Cortex of kidney (tissue), 1 donor: ENCODE data around the gene WDFY4.

Source experiments
- DNase-seq: peaks from one replicate; lab custom pipeline; 2025; lab: John Stamatoyannopoulos, UW

The WDFY4 gene

DNA sequence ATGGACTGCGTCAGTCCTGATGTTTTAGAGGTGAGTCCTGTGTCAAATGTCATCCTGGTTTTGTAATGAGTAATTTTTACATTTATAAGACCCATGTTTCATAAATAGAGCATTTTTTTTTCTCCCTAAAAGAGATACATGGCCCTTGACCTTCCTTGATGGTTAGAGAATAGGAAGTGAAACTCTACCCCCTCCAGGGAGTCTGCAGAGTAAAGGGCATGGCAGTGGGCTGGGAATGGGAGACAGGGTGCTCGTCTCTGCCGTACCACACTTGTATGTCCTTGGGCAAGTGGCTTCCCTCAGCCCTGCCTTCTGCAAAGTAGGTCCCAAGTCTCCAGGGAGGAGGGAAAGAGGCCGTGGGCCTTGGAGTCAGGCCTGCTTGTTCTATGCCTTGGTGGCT lies 63.9 kb downstream of the WDFY4 start:
- no peak for DNase-seq

DNA sequence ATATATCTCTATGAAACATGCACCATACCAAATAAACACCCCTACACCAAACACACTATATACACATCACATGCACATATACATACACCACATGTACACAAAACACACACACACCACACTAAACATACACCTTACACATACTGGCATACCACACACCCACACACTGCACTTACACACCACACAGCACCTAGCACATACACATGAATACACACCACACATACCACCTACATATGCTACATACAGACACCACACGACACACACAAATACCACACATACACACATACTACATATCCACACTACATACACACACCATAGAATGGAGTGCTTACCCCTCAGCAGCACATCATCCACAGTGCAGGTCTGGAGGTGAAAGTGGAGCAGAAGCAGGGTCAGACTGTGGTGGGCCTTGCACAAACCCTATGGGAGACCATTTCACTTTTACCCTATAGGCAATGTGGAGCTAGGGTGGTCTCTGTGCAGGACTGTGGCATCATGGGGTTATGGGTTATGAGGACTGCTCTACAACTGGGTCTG lies 64.6 kb downstream of the WDFY4 start:
- no peak for DNase-seq

DNA sequence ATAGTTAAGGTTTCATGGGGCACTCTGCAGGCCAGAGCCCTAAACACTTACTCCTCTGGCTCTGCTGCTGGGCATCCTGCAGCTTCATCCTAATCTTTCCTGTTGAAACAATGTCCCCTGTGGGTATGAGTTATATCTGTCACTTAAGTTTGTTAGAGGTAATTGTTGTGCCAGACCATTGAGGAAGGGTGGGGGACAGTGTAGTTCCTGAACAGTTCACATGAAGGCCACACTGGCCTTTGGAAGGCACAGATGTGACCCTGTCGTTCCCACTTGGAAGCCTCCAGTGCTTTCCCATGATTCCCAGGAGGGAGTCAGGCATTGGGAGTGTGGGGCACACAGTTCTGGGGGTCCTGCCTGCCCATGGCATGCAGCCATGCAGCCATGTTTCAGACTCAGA lies 65.3 kb downstream of the WDFY4 start:
- no peak for DNase-seq

DNA sequence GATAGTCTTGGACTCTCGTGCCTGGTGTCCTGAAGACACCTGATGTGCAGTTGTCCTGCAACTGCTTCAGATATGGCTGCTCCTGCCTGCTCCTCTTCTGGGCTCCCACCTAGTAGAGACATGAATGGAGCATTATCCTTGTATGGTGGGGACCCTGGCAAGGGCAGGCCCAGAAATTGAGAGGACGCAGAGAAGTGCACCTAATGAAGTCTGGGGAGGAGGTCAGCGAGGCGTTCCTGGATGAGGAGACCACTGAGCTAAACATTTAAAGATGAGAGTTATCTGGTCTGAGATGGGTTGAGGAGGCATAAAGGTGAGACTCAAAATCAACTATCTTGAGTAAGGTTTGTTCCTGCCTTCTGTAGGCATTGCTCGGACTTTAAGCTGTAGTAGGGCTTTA lies 66.3 kb downstream of the WDFY4 start:
- DNase-seq = no peak

DNA sequence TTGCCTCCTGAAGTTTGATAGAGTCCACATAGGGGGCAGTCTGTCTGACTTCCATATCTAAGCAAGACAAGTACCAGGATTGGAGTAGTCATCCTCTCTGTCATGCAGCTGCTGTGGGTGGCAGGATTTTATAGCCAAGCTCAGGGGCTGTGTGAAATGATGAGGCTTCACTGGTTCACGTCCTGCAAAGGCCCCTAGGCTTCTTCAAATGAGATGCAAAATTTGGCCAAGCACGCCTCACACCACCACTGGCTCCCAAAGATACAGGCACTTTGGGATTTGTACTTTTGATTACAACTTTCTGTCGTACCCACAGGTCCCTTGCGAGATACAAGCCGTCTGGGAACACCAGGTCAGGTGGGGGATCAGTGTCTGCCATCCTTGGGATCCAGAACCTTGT lies 67.1 kb downstream of the WDFY4 start:
- no peak for DNase-seq

DNA sequence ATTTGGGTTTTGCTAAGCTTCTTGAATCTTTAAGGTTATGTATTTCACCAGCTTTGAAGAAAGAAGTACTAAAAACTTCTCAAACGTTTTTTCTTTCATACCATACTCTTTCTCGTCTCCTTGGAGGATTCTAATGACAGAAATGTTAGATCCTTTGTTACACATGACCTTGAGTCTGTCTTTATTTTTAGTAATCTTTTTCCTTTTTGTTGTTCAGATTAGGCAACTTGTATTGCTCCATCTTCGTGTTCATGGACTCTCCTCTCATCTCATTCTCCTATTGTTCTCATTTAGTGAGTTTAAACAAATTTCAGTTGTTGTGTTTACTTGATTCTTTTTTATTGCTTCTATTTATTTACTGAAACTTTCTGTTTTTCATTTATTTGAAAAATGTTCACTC lies 73.7 kb downstream of the WDFY4 start:
- DNase-seq = no peak

DNA sequence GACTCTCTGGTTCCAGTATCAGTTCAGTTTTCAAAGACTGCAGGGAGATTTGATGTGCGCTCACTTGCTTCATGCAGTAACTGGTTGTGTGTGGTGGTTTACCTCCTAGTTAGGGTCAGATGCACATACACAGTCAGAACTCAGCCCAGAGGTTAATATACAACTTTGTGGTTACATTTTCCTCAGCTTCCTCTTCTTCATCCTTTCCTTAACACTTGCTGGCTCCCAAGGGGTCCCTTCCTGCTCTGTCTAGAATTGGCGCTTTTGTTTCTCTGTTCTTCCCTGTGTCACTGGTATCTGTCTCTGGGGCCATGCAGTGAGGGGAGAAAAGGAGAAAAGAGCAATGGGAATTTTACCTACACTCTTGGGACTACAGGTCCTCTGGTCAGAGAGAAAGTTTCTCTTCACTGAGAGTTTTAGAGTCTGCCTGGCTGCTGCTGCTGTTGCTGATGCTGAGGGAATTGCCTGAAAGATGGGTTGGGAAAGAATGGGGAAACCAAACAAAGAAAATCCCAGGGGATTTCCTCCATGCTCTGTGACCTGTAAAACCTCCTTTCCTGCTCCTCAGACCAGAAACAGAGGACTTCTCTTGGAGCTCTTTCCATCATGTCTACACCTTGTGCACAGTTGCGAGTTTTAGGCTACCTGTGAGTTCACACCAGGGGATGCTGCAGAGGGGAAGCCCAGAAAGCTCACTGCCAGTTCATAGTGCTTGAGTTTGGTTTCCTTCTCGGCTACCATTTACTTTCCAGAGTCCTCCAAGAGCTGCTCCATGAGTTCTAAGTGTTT lies 74.6 kb downstream of the WDFY4 start:
- DNase-seq = no peak

DNA sequence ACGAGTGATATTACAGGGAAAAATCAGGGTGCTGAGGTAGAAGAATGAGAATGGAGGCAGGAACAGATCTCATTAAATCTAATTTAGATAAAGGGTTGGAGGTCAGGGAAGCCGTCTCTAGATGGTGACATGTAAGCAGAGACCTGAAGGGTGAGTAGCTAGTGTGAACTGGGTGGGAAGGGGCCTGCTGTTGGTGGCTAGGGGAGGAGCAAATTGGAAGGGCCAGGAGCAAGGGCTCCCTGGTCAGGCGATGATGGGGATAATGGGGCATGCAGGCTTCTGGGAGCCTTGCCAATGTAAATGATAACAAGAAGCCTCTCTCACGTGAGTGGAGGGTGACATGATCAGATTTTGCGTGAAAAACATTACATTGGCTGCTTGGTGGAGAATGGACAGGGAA lies 76.3 kb downstream of the WDFY4 start:
- DNase-seq = no peak

DNA sequence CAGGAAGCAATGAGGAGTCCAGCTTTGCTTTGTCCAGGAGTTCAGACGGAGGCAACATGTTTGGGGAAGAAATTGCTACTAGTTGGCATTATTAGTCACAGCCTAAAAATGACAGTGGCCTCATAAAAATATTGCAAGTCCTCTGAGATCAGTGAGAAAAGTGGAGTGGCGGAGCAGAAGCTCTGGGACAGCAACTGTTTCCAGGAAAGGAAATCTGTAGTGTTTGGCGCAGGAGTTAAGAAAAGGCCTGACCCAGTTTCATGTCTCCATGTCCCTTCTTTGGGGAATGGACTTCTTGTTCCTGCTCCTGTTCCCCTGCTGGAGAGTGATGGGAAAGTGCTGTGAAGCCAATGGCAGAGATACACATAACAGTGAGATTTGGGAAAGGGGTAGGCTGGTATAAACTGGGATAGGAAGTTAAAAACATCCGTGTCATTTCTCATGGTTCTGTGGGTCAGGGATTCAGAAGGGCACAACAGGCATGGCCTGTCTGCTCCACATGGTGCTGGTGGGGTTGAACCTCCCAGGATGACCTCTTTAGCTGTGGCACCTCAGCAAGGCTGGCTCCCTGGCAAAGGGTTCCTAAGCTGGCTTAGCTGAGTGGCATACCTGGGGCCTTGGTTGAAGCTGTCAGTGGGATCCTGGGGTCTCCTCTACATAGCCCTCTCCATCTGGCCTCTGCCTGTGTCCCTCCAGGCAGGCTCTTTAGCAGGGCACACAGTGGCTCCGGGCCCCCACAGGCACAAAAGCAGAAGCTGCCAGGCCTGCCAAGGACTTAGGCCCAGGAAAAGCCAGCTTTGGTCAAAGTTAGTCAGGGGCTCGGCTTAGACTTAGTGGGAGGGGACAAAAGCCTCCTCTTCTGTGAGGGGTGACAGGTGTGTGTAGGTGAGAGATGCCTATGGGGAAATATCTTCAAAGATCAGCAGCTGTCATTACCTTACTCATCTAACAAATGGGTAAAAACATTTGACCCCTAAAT lies 77.7 kb downstream of the WDFY4 start:
- DNase-seq = no peak

DNA sequence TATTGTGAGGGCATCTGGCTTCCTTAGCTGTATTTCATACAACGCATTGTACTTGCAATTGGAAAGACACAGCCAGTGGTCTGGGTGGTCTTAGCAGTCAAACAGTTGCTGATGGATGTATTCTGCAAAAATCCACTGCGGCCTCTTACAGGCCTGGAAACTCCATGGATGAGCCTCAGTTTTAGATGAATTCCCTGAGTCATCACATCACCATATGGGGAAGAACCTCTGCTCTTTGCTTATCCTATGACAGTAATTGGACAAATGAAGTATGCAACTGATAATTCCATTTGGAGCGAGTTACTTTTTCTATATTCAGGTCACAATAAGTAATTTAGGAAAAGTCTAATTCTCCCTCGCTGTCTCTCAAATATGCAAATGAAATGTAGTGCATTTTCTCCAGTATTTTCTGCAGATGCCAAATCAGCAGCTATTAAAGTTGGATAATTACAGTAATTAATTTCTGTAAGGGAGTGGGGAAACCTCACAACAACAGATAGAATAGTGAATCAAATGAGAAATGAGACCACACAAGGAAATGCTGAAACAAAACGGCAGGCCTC lies 78.8 kb downstream of the WDFY4 start:
- DNase-seq = no peak

DNA sequence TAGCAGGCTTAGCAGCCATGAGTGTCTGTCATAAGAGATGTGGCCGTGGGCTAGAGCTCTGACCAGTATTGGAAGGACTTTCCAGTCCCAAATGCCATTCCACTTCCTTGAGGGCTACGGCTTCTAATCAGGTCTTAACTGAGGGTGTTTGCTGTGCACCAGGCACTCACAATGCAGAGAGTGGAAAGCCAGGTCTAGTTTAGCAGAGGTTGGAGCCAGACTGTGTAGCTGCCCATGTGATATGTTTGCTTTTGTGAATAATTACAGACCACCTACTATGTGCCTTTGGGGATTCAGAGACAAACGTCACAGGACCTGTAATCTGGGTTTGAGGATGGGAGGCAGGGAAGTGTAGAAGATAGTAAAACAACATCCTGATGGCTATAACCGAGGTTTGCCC lies 79.8 kb downstream of the WDFY4 start:
- no peak for DNase-seq

DNA sequence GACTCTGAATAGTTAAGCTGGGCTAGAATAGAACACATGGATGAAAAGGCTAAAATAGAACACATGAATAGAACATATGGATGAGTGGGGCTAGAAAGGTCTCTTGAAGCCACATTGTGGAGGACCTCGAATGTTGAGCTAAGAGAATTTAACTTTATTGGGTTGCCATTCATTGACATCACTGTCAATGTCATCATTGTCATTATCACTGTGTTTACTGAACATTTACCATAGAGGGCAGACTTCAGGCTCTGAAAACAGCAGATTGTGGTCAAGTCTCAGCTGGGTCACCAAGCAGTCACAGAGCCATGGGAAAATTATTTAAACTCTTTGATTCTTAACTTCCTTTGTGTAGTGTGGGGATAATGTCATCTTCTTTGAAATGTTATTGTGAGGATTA lies 80.4 kb downstream of the WDFY4 start:
- no peak for DNase-seq

DNA sequence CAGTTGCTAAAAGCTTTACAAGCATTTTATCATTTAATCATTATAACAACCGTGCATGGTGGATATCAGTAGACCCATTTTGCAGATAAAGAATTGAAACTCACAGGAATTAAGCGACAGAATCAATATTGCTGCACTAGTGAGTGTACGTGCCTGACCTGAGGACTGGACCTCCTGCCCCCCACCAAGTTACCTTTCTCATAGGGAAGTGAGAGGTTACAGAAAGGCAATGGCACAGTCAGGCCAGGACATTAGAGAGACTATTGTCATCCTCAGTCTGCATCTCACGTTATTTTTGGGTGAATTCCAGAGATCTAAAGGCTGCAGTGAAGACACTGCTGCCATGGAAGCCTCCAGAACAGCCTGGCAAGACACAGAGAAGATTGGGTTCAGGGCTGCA lies 80.9 kb downstream of the WDFY4 start:
- no peak for DNase-seq

DNA sequence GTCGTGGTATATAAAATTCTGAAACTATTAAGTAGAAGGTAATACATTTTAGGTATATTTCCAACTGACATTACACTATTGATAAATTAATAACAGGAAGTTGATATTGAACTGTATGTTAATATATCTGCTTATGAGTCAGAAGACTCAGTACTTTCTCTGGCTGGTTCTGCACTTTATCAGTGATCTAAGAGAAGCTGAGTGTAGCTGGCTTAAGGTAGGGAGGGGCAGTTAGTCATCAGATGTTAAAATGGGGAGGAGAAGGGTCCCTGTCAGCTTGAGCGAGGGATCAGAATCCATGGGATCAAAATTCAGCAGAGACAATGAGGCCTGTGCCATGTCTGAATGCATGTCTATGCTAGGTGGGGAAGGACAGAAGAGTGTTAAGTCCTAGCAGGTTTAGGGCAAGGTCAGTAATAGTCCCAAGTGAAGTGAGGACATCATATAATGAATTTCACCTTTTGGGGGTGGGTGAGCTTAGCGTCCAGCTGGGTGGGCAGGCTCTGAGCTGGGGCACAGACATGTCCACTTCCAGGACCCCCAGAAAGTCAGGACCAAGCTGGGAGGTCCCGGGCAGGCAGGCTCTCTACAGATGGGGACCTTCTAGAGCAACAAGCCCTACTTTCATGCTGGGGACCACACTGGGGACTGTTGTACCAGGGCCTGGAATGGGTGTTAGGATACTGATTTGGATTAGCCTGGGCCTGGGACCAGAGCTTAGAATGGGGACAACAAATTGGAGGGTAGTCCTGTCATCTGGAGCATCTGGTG lies 82.9 kb downstream of the WDFY4 start:
- no peak for DNase-seq

DNA sequence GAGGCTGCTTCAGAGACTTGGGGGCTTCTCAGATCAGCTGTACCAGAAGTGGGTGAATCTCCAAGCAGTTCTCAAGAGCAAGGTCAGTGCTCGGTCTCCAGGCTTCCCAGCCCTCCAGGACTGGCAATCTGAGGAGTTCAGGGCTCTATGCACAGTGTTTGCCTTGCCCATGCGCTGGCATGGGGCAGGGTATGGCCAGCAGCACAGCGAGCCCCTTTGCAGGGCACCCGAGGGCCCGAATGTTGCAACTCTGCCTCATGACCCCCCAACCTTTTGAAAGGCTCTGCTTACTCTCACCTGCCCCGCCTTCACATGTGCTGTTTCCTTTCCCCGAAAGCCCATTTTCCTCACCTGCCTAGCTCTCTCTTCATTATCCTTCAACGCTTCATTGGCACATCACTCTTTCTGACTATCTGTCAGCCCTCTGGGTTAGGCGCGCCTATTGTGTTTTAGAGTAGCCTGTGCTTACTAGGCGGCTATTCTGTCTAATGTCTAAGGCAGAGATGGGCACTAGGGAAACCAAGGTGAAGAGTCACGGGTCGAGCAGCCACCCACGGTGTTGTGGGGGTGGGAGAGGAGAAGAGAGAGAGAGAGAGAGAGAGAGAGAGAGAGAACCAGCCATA lies 83.6 kb downstream of the WDFY4 start:
- no peak for DNase-seq

DNA sequence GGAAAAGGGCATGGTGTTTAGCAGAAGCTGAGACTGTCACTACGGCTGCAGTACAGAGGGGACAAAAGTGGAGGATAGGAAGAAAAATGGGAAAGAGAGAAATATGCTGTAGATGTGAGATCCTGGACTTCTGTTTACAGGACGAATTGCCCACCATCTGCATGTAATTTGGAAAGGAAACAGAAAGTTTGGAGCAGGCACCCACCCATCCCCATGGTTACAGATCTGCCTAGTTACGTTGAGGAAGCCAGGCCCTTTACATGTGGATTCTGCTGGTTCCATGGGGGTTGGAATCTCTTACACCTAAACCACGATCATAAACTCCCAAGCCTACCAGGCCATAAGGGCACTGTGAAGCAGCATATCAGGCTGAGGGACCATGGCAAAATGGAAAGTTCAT lies 84.3 kb downstream of the WDFY4 start:
- DNase-seq = no peak

DNA sequence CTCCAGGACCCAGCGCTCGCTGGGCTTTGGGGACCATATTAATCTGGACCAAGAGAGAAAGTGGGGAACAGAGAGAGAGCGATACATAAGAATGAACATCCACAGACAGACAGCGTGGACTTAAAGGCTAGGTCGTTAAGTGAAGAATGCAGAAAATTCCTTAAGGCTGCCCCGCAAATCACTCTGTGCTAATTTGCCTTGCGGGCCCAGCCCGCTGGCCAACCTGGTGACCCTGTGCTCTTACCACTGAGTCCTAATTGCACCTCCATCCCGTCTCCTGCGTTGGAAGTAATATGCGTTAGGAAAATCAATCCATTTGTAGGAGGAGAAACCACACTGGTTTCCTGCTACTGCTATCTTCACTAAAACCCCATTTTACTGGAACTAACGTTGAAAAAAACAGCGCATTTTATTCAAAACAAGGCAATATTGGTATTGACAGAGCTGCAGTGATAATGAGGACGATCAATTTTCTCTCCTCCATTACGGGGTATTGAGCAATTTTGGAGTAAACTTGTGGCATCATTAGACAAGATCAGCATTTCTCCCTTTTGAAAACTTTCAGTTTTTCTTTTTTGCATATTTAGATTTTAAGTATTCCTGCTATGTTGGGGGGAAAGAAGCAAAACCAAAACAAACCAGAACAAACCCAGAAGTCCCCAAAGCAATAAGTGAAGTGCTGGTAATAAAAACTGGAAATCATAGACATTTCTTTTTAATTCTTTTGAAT lies 85.2 kb downstream of the WDFY4 start:
- DNase-seq = no peak

DNA sequence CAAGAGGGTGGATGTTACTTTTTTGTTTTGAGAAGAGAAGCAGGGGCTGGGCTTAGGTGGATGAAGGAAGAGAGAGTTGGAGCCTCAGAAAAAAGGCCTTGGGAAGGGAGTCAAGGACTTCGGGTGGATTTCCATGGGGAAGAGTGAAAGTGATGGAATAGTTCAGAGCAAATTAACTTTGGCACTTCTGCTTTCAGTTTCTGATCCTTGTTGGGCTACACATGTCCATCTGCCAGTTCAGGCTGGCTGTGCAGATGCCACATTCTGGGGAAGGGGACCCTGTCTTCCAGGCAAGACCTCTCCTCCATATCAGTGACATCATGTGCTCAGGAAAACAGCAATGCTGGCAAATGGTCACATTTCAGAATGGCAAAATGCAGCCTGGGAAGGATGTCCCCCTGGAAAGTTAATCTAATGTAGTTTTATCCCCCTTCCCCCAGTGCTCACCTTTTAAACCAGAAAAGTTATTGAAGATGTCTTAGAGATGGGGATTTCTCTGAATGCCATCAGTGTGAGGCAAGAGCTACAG lies 86.0 kb downstream of the WDFY4 start:
- DNase-seq = no peak

DNA sequence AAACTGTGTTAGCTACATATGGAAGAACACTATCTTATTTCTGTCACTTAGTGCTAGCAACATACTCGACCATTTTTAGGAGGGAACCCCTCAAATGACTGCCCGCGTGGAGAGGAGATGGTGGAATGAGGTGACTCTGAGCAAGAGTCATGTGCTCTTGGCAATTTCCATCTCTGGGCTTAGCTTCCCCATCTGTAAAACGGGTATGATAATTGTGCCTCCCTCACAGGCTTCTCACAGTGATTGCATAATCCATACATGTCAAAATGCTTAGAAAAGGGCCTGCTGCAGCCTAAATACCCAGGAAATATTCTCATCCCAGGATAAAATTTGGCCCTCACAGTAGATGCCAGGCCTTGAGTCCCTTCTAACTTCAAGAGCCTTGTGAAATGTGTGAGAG lies 86.6 kb downstream of the WDFY4 start:
- DNase-seq = no peak

DNA sequence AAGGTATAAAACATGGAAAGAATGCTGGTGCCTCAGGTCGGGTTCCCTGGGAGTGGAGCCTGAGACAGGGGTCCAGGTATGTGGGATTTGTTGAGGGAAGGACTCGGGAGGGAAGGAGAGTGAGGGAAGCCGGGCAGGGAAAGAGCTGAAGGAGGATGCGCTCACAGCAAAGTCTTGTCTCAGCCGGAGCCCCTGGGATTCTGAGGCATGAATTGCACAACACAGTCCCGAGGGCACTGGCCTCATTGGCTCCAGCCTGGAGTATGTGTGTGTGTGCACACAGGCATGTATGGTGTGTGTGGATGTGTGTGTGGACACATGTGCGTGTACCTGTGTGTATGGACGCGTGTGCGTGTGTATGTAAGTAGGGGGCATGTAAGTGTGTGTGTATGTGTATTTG lies 87.4 kb downstream of the WDFY4 start:
- DNase-seq = no peak
